ENCODE data around the gene FAM9C.

FAM9C gene

GRCh38 chrX:13044441-13044840 is at the start of gene FAM9C:
Gene FAM9C, minus strand, starts transcription at chrX:13044620. Its CDS starts 831 bp downstream, at chrX:13043789.
- DNase-seq (ENCODE audit: low read depth, low spot score): no peak
- in situ Hi-C loops (cut with HindIII; ENCODE audit: low sequenced_read_pairs): no loop called here
- TF ChIP-seq, protein P1, sequence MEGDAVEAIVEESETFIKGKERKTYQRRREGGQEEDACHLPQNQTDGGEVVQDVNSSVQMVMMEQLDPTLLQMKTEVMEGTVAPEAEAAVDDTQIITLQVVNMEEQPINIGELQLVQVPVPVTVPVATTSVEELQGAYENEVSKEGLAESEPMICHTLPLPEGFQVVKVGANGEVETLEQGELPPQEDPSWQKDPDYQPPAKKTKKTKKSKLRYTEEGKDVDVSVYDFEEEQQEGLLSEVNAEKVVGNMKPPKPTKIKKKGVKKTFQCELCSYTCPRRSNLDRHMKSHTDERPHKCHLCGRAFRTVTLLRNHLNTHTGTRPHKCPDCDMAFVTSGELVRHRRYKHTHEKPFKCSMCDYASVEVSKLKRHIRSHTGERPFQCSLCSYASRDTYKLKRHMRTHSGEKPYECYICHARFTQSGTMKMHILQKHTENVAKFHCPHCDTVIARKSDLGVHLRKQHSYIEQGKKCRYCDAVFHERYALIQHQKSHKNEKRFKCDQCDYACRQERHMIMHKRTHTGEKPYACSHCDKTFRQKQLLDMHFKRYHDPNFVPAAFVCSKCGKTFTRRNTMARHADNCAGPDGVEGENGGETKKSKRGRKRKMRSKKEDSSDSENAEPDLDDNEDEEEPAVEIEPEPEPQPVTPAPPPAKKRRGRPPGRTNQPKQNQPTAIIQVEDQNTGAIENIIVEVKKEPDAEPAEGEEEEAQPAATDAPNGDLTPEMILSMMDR (IDR thresholded peaks at IDR 0.05; ENCODE audit: low read depth, low read length): no peak
- H3K4me3 ChIP-seq (ENCODE audit: low read depth, low read length): no peak within 1 kb of the TSS

DNA sequence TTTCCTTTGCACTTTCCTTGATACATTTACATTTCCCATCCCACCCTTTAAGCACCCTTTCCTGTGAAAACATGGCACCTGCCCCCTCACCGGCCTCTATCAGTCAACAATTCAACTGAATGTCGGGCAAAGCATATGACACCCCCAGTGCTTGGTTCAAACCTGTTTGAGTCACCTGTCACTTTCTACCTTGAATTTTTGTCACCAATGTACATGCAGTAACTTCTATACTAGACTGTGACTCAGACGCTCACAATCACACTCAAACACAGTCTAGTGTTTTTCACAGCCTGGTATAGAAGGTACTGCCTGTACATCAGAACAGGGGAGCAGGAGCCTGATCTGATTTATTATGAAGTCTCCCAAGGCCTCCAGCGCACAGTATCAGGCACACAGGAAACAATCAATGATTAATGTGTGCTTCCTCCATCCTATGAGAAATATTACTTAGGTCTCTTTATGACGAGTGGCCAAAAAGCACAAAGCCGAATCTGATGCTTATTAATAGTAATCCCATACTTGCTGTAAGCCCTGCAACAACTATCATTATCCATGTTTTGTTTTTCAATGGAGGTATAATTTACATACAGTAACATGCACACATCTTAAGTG is 49.2 kb upstream of the FAM9C start:
- in situ Hi-C loops (cut with HindIII; ENCODE audit: low sequenced_read_pairs): no loop called here
- no peak overlapping the region for H3K4me3 ChIP-seq (ENCODE audit: low read depth, low read length)
- DNase-seq (ENCODE audit: low read depth, low spot score): no peak

GRCh38 chrX:13092455-13092941 is 48.1 kb upstream of the FAM9C start:
- no peak for DNase-seq (ENCODE audit: low read depth, low spot score)
- H3K4me3 ChIP-seq (ENCODE audit: low read depth, low read length): no peak overlapping the region

More for the DNA sequence above, 49.2 kb upstream of the FAM9C start:
- TF ChIP-seq, protein P1 (IDR thresholded peaks at IDR 0.05; ENCODE audit: low read depth, low read length): no peak

DNA sequence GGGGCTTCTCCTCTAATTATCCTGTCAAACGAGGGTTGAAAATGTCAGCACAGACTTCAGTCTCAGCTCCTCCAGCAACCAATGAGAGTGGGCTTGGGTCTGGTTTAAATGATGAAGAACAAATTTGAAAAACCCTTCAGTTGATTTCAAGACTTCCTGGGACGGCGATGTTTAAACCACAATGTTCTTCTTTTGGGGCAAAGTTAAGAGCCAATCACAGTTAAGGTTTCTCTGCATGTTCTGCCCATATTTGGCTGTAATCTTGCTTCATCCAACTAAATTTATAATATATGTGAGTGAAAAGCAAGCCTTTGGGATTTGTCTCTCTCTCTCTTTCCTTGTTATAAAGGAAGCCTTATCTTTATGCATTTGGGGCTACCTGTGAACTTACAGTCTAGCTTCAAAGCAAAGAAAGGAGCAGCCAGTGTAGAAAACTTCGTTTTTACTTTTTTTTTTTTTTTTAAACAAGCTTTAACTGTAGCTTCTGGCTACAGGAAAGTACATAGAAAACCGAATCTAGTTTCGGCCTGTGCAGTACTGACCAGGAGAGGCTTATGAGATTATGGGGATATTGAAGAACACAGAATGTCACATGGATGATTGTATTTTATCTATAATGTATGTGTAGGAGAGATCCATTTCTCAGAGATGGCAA is 46.8 kb upstream of the FAM9C start:
- no peak for DNase-seq (ENCODE audit: low read depth, low spot score)
- TF ChIP-seq, protein P1 (IDR thresholded peaks at IDR 0.05; ENCODE audit: low read depth, low read length): no peak
- H3K4me3 ChIP-seq (ENCODE audit: low read depth, low read length): no peak overlapping the region
- in situ Hi-C loops (cut with HindIII; ENCODE audit: low sequenced_read_pairs): no loop called here

More at GRCh38 chrX:13092455-13092941, 48.1 kb upstream of the FAM9C start:
- in situ Hi-C loops (cut with HindIII; ENCODE audit: low sequenced_read_pairs): no loop called here
- TF ChIP-seq, protein P1 (IDR thresholded peaks at IDR 0.05; ENCODE audit: low read depth, low read length): no peak

GRCh38 chrX:13090339-13091110 is 46.1 kb upstream of the FAM9C start:
- no peak overlapping the region for H3K4me3 ChIP-seq (ENCODE audit: low read depth, low read length)
- TF ChIP-seq, protein P1 (IDR thresholded peaks at IDR 0.05; ENCODE audit: low read depth, low read length): no peak
- DNase-seq (ENCODE audit: low read depth, low spot score): no peak
- in situ Hi-C loops (cut with HindIII; ENCODE audit: low sequenced_read_pairs): no loop called here

DNA sequence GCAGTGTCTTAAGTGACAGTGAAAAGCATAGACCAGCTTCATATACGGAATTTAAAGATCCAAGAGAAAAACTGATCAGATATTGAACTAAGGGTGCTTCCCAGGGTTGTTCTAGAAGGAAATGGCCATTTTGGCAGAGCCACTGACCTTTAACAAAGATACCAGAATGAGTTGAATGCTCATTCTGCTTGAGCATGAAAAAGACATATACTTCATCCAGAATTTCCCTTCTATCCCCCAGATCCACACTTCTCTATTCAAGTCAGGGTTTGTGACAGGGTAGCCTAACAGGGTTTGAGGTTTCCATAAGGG is 45.6 kb upstream of the FAM9C start:
- TF ChIP-seq, protein P1 (IDR thresholded peaks at IDR 0.05; ENCODE audit: low read depth, low read length): no peak
- in situ Hi-C loops (cut with HindIII; ENCODE audit: low sequenced_read_pairs): no loop called here
- no peak overlapping the region for H3K4me3 ChIP-seq (ENCODE audit: low read depth, low read length)
- DNase-seq (ENCODE audit: low read depth, low spot score): no peak

All from astrocyte of the spinal cord (primary cell).